H9 (cell line): Measurements from ENCODE around the gene DAB1. TPM values are rescaled to one million over a fixed set of nuclear protein-coding genes. Genes with fewer than 3 reads are reported as not detected.

ENCODE experiments used
- DNase-seq: peaks from one replicate; pipeline ENCODE4 v3.0.0-alpha.2; 2017
- H2AFZ ChIP-seq: one replicate; pipeline ENCODE4 v1.6.1; 2013; ENCODE audit warnings: mild to moderate bottlenecking, low read length, control low read depth, moderate library complexity
- H2AK5ac ChIP-seq: 2 replicates; pipeline ENCODE4 v1.6.1; 2013; ENCODE audit warnings: low read length, control low read depth, mixed read lengths; ENCODE audit not compliant: insufficient read length
- H2BK120ac ChIP-seq: one replicate; pipeline ENCODE4 v1.6.1; 2013; ENCODE audit warnings: low read depth, mild to moderate bottlenecking, low read length, control low read depth, inconsistent platforms; ENCODE audit not compliant: poor library complexity, severe bottlenecking
- H2BK12ac ChIP-seq: 2 replicates; pipeline ENCODE4 v1.6.1; 2013; ENCODE audit warnings: low read length, control low read depth, mixed read lengths, low read depth; ENCODE audit not compliant: insufficient read length
- H2BK15ac ChIP-seq: 2 replicates; pipeline ENCODE4 v1.6.1; 2013; ENCODE audit warnings: low read depth, low read length, control low read depth
- H2BK20ac ChIP-seq: one replicate; pipeline ENCODE4 v1.6.1; 2013; ENCODE audit warnings: low read depth, mild to moderate bottlenecking, low read length, control low read depth, inconsistent platforms; ENCODE audit not compliant: poor library complexity, severe bottlenecking
- H2BK5ac ChIP-seq: 2 replicates; pipeline ENCODE4 v1.6.1; 2013; ENCODE audit warnings: low read length, control low read depth, mixed read lengths; ENCODE audit not compliant: insufficient read length
- H3K14ac ChIP-seq: 2 replicates; pipeline ENCODE4 v1.6.1; 2013; ENCODE audit warnings: low read length, control low read depth; ENCODE audit not compliant: insufficient read depth
- H3K18ac ChIP-seq: 2 replicates; pipeline ENCODE4 v1.6.1; 2013; ENCODE audit warnings: low read depth, mild to moderate bottlenecking, mixed read lengths, low read length, control low read depth; ENCODE audit not compliant: insufficient read length
- H3K23ac ChIP-seq: 2 replicates; pipeline ENCODE4 v1.6.1; 2013; ENCODE audit warnings: low read length, control low read depth, mixed read lengths, low read depth; ENCODE audit not compliant: insufficient read length
- H3K23me2 ChIP-seq: 2 replicates; pipeline ENCODE4 v1.6.1; 2013; ENCODE audit warnings: low read depth, mild to moderate bottlenecking, mixed read lengths, low read length, control low read depth; ENCODE audit not compliant: insufficient read length, poor library complexity, severe bottlenecking
- H3K27ac ChIP-seq: 2 replicates; pipeline ENCODE4 v1.5.1; 2013; ENCODE audit warnings: low read length, control low read depth, mixed read lengths, low read depth; ENCODE audit not compliant: insufficient read length
- H3K27me3 ChIP-seq: 2 replicates; pipeline ENCODE4 v1.6.1; 2013; ENCODE audit warnings: low read length, control low read depth, inconsistent platforms; ENCODE audit not compliant: insufficient read depth
- H3K4ac ChIP-seq: 2 replicates; pipeline ENCODE4 v1.6.1; 2013; ENCODE audit warnings: low read depth, mild to moderate bottlenecking, control low read depth, inconsistent platforms, low read length, moderate library complexity
- H3K4me1 ChIP-seq: 2 replicates; pipeline ENCODE4 v1.6.1; 2013; ENCODE audit warnings: low read length, control low read depth, inconsistent platforms; ENCODE audit not compliant: insufficient read depth
- H3K4me2 ChIP-seq: 2 replicates; pipeline ENCODE4 v1.6.1; 2013; ENCODE audit warnings: low read length, control low read depth, mixed read lengths; ENCODE audit not compliant: insufficient read length, insufficient read depth
- H3K56ac ChIP-seq: 2 replicates; pipeline ENCODE4 v1.6.1; 2013; ENCODE audit warnings: low read depth, mild to moderate bottlenecking, mixed read lengths, low read length, control low read depth; ENCODE audit not compliant: insufficient read length
- H3K79me1 ChIP-seq: 2 replicates; pipeline ENCODE4 v1.6.1; 2013; ENCODE audit warnings: low read depth, mild to moderate bottlenecking, moderate library complexity, low read length, control low read depth, inconsistent platforms; ENCODE audit not compliant: insufficient read depth, poor library complexity, severe bottlenecking
- H3K79me2 ChIP-seq: 2 replicates; pipeline ENCODE4 v1.6.1; 2013; ENCODE audit warnings: low read length, control low read depth, inconsistent platforms; ENCODE audit not compliant: insufficient read depth
- H3K9ac ChIP-seq: 2 replicates; pipeline ENCODE4 v1.6.1; 2013; ENCODE audit warnings: low read length, control low read depth, mixed read lengths; ENCODE audit not compliant: insufficient read length; ENCODE audit errors: extremely low read depth
- H3K9me3 ChIP-seq: one replicate; pipeline ENCODE4 v1.6.1; 2013; ENCODE audit warnings: low read depth, low read length, inconsistent platforms; ENCODE audit not compliant: control insufficient read depth
- H3T11ph ChIP-seq: one replicate; pipeline ENCODE4 v1.6.1; 2013; ENCODE audit warnings: mild to moderate bottlenecking, low read length, control low read depth, inconsistent platforms
- H4K20me1 ChIP-seq: one replicate; pipeline ENCODE4 v1.6.1; 2013; ENCODE audit not compliant: control insufficient read depth, insufficient read length, insufficient read depth
- H4K5ac ChIP-seq: 2 replicates; pipeline ENCODE4 v1.6.1; 2013; ENCODE audit warnings: low read depth, mild to moderate bottlenecking, mixed read lengths, low read length, control low read depth; ENCODE audit not compliant: insufficient read length
- H4K8ac ChIP-seq: replicated peaks from 2 replicates; pipeline ENCODE4 v1.6.1; 2013; ENCODE audit warnings: low read length, control low read depth, mixed read lengths, low read depth; ENCODE audit not compliant: insufficient read length
- H4K91ac ChIP-seq: 2 replicates; pipeline ENCODE4 v1.6.1; 2013; ENCODE audit warnings: low read depth, mild to moderate bottlenecking, moderate library complexity, mixed read lengths, low read length, control low read depth; ENCODE audit not compliant: insufficient read length
- H3K27ac Mint-ChIP-seq, 3 experiments: 2 replicates in 2 of 3; 3 replicates in 1 of 3; pipeline ENCODE4 v1.8.0; 2020 to 2021; ENCODE audit warnings: mixed read lengths in 3 of 3, mild to moderate bottlenecking in 1 of 3, moderate library complexity in 1 of 3
- H3K27me3 Mint-ChIP-seq: 2 replicates; pipeline ENCODE4 v1.8.0; 2021; ENCODE audit warnings: low read depth, mild to moderate bottlenecking, moderate library complexity, mixed read lengths
- H3K36me3 Mint-ChIP-seq, 3 experiments: 2 replicates in 2 of 3; 3 replicates in 1 of 3; pipeline ENCODE4 v1.8.0; 2020 to 2021; ENCODE audit warnings: low read depth in 3 of 3, mixed read lengths in 3 of 3; ENCODE audit not compliant: insufficient read depth in 1 of 3
- H3K4me1 Mint-ChIP-seq, 2 experiments: 2 replicates each; pipeline ENCODE4 v1.8.0; 2020; ENCODE audit warnings: mixed read lengths in 2 of 2
- H3K4me3 Mint-ChIP-seq, 2 experiments: 2 replicates in 1 of 2; 3 replicates in 1 of 2; pipeline ENCODE4 v1.8.0; 2020 to 2021; ENCODE audit warnings: mild to moderate bottlenecking in 2 of 2, mixed read lengths in 2 of 2, moderate library complexity in 1 of 2
- H3K9me3 Mint-ChIP-seq, 2 experiments: 2 replicates in 1 of 2; 3 replicates in 1 of 2; pipeline ENCODE4 v1.8.0; 2020; ENCODE audit warnings: mild to moderate bottlenecking in 2 of 2, mixed read lengths in 2 of 2, moderate library complexity in 1 of 2
- CTCF ChIP-seq: fragments of 200-600 bp; sonication (generic); conservative IDR thresholded peaks from 3 replicates; pipeline ENCODE4 v1.8.0; 2021; ENCODE audit warnings: antibody characterized with exemption, mild to moderate bottlenecking
- WGBS: extraction: QIAGEN DNeasy Blood & Tissue Kit; methylation state at CpG from one replicate; pipeline ENCODE4 v1.1.7; 2013; ENCODE audit warnings: missing lambda C conversion rate, low lambda C conversion rate, mixed read lengths; ENCODE audit not compliant: insufficient read length; ENCODE audit errors: extremely low coverage; 5-methylcytosine and 5-hydroxymethylcytosine counted together
- total RNA-seq: library from RNA; stranded (reverse); gene quantifications from 2 replicates; pipeline ENCODE4 v1.2.1, GENCODE V29; 2021

Gene DAB1
- total RNA-seq, 1 experiment from 2014 or later, result 9.3 TPM

- WGBS, result no CpG with 5 or more reads among the region's 4 CpGs
- H3K79me2 ChIP-seq, result no peaks in the 10 kb centered on the region
- no peak overlapping the region for H2BK120ac ChIP-seq
- H3T11ph ChIP-seq, result no peak overlapping the region
- no peak overlapping the region for H3K4ac ChIP-seq
- no peaks in the 10 kb centered on the region for H3K27me3 ChIP-seq
- Mint-ChIP-seq H3K9me3 (peaks cover 6 to 8% of the 10 kb centered on the region in 2 experiments; a peak in 4 of 5 replicates), H3K36me3 (peaks cover 0 to 10% (median 5%) of the 10 kb centered on the region in 3 experiments; a peak in 5 of 7 replicates), H3K27ac (no peak overlapping the region; a peak in 2 of 7 replicates), H3K4me1 (peaks cover 19 to 26% of the 10 kb centered on the region in 2 experiments), H3K27me3 (no peaks in the 10 kb centered on the region), H3K4me3 (no peak overlapping the region)
- H2AK5ac ChIP-seq, result no peak overlapping the region
- H3K56ac ChIP-seq, result no peak overlapping the region
- no peak overlapping the region for H2AFZ ChIP-seq
- no peak overlapping the region for H2BK12ac ChIP-seq
- H4K8ac ChIP-seq, result no peak overlapping the region
- no peak overlapping the region for H2BK5ac ChIP-seq
- no peaks in the 10 kb centered on the region for H3K79me1 ChIP-seq
- no peak overlapping the region for H3K23ac ChIP-seq
- H2BK15ac ChIP-seq, result no peak overlapping the region
- no peak overlapping the region for H3K18ac ChIP-seq
- no peak overlapping the region for H3K27ac ChIP-seq
- H3K4me2 ChIP-seq, result no peak overlapping the region
- no peak for TF ChIP-seq CTCF
- no peak for DNase-seq
- no peak overlapping the region for H3K9ac ChIP-seq
- H3K14ac ChIP-seq, result no peak overlapping the region
- H3K9me3 ChIP-seq, result no peaks in the 10 kb centered on the region
- H3K4me1 ChIP-seq, result no peaks in the 10 kb centered on the region
- no peak overlapping the region for H4K91ac ChIP-seq
- no peak overlapping the region for H2BK20ac ChIP-seq
- H4K5ac ChIP-seq, result no peak overlapping the region
- H4K20me1 ChIP-seq, result no peaks in the 10 kb centered on the region
- H3K23me2 ChIP-seq, result no peaks in the 10 kb centered on the region
These were observed 244.9 kb downstream of the DAB1 start for GRCh38 chr1:57179001-57179400.
